Gastroesophageal sphincter (tissue), 4 donors: ENCODE measurements around the gene PPP1R10. TPM values are rescaled to one million over a fixed set of nuclear protein-coding genes. Genes with fewer than 3 reads are reported as not detected.

Experiments used
- ATAC-seq: fragments of 150-250 bp; one replicate; pipeline ENCODE4 v1.9.1; 2016; ENCODE audit warnings: mild to moderate bottlenecking, moderate library complexity
- H3K27ac ChIP-seq, 4 donors: fragments of 200-600 bp; sonication (generic) in 3 of 4; 1 replicate in 3 of 4; 2 replicates in 1 of 4; pipeline ENCODE4 v1.5.1; 2016 to 2019
- H3K27me3 ChIP-seq: fragments of 200-600 bp; sonication (generic); one replicate; pipeline ENCODE4 v1.5.1; 2019
- H3K36me3 ChIP-seq, 2 donors: fragments of 200-600 bp; sonication (generic); one replicate each; pipeline ENCODE4 v1.5.1; 2019; ENCODE audit warnings: control low read depth in 1 of 2
- H3K4me1 ChIP-seq, 3 donors: fragments of 200-600 bp; sonication (generic); 1 replicate in 2 of 3; 2 replicates in 1 of 3; pipeline ENCODE4 v1.5.1; 2016 to 2019; ENCODE audit warnings: control low read depth in 2 of 3
- H3K4me3 ChIP-seq, 2 donors: fragments of 200-600 bp; sonication (generic); one replicate each; pipeline ENCODE4 v1.5.1; 2019; ENCODE audit warnings: mild to moderate bottlenecking in 1 of 2, moderate library complexity in 1 of 2
- H3K9me3 ChIP-seq, 3 donors: fragments of 200-600 bp; sonication (generic); one replicate each; pipeline ENCODE4 v1.5.1; 2017 to 2019; ENCODE audit warnings: control low read depth in 2 of 3
- EP300 ChIP-seq: sonication (generic); formaldehyde crosslinking; IDR thresholded peaks from one replicate; pipeline ENCODE4 v1.6.1; 2017; ENCODE audit warnings: antibody characterized with exemption, mild to moderate bottlenecking
- POLR2A ChIP-seq, 2 donors: fragments of 450-650 bp; IDR thresholded peaks; one replicate each; pipeline ENCODE4 v1.6.1; 2017; ENCODE audit warnings: antibody characterized with exemption in 2 of 2, mild to moderate bottlenecking in 2 of 2, moderate library complexity in 1 of 2
- POLR2AphosphoS5 ChIP-seq: sonication (generic); formaldehyde crosslinking; IDR thresholded peaks from one replicate; pipeline ENCODE4 v1.6.1; 2017; ENCODE audit warnings: antibody characterized with exemption
- WGBS, 2 donors: methylation state at CpG; one replicate each; pipeline ENCODE4 v1.1.5; 2018; ENCODE audit warnings: low coverage in 1 of 2; 5-methylcytosine and 5-hydroxymethylcytosine counted together
- total RNA-seq, 4 donors: library from RNA; depleted of rRNA; stranded (reverse); fragments of >200 nt; gene quantifications; one replicate each; pipeline ENCODE4 v1.1.0, GENCODE V29; 2016
- TF ChIP-seq, protein P1 (sequence below), 4 experiments: fragments of 200-600 bp in 2 of 4; fragments of 450-650 bp in 2 of 4; sonication (generic) in 1 of 4; IDR thresholded peaks; one replicate each; pipeline ENCODE4 v1.5.1; 2017 to 2019; ENCODE audit warnings: antibody characterized with exemption in 4 of 4, mild to moderate bottlenecking in 2 of 4, moderate library complexity in 2 of 4

PPP1R10 gene
- total RNA-seq, 4 donors from 2014 or later: 26.7 to 50.4 (median 37.9) TPM

DNA sequence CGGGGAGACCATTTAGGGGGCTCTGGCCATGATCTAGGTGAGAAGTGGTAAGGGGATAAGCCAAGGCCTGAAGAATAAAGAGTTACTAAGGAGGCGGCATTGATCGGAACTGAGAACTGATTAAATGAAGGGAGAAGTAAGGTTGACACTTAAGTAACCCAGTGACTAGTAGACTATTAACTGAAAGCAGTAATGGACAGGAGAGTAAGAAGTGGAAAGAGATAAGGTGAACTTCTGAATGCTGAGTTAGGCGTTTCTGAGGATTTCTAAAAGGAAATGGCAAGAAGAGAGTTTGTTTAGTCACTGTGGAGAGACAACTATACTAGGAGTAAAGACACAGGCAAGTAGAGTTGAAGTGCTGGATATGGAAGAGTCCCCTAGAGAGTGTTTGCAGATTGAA, 43.9 kb downstream of the PPP1R10 start:
- TF ChIP-seq, protein P1, sequence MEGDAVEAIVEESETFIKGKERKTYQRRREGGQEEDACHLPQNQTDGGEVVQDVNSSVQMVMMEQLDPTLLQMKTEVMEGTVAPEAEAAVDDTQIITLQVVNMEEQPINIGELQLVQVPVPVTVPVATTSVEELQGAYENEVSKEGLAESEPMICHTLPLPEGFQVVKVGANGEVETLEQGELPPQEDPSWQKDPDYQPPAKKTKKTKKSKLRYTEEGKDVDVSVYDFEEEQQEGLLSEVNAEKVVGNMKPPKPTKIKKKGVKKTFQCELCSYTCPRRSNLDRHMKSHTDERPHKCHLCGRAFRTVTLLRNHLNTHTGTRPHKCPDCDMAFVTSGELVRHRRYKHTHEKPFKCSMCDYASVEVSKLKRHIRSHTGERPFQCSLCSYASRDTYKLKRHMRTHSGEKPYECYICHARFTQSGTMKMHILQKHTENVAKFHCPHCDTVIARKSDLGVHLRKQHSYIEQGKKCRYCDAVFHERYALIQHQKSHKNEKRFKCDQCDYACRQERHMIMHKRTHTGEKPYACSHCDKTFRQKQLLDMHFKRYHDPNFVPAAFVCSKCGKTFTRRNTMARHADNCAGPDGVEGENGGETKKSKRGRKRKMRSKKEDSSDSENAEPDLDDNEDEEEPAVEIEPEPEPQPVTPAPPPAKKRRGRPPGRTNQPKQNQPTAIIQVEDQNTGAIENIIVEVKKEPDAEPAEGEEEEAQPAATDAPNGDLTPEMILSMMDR (IDR thresholded peaks at IDR 0.05): no peak
- TF ChIP-seq POLR2AphosphoS5: no peak
- no peak for TF ChIP-seq POLR2A (IDR thresholded peaks at IDR 0.05)
- no peak for TF ChIP-seq EP300
- H3K27ac ChIP-seq: no peak overlapping the region
- WGBS, 2 donors: 57 to 60% methylated on average over 3 to 4 of the region's 4 CpGs

DNA sequence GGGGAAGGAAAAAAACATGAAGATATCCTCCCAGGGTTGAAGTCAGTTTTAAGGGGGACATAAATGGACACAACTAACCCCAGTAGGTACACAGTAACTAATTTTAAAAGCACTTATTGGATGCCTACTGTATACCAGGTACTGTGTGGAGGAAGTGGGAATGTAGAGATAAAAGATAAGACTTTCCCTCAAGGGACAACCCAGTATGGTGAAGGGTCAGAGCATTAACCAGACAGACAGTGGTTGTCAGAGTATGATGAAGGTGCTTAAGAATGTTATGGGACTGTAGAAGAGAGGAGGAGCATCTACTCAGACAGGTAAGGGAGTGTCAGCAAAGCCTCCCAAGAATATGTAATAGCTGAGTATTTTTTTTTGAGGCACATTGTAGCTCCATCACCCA, 44.9 kb downstream of the PPP1R10 start:
- TF ChIP-seq POLR2A (IDR thresholded peaks at IDR 0.05) (no peak), POLR2AphosphoS5 (no peak), EP300 (no peak)
- TF ChIP-seq, protein P1 (IDR thresholded peaks at IDR 0.05): no peak
- H3K27me3 ChIP-seq: no peaks in the 10 kb centered on the region
- peak overlapping the region; percentile 58 to 92 (median 86) for H3K27ac ChIP-seq
- H3K9me3 ChIP-seq: no peaks in the 10 kb centered on the region
- H3K4me1 ChIP-seq: peaks cover 5 to 58% (median 17%) of the 10 kb centered on the region in 3 donors
- H3K4me3 ChIP-seq: peak overlapping the region; percentile 52 to 69
- ATAC-seq: no peak
- peaks cover 0 to 19% of the 10 kb centered on the region in 2 donors for H3K36me3 ChIP-seq

More for the DNA sequence above, 43.9 kb downstream of the PPP1R10 start:
- H3K9me3 ChIP-seq: no peaks in the 10 kb centered on the region
- no peaks in the 10 kb centered on the region for H3K27me3 ChIP-seq
- peaks cover 0 to 29% of the 10 kb centered on the region in 2 donors for H3K36me3 ChIP-seq
- ATAC-seq: no peak
- H3K4me1 ChIP-seq: peaks cover 5 to 58% (median 17%) of the 10 kb centered on the region in 3 donors
- H3K4me3 ChIP-seq: no peak overlapping the region

DNA sequence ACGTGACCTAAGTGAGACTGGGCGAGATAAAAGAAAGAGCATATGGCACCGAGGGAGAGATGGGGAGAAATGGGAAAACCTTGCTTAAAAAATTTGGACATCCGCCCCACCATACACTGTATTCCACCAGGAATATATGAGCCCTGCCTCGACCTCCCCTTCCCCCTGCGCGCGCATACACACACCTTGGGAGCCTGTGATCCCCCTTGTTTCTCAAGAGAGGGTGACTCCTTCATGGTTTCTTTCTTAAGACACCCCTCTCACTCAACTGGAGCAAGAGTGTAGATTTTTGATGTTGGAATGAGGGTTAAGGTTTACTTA, 45.3 kb downstream of the PPP1R10 start:
- H3K27ac ChIP-seq: peak overlapping the region; percentile 58 to 92 (median 86)
- WGBS, 2 donors: 0% methylated on average over 7 to 8 of the region's 8 CpGs
- H3K9me3 ChIP-seq: no peaks in the 10 kb centered on the region
- TF ChIP-seq, protein P1 (IDR thresholded peaks at IDR 0.05): no peak
- TF ChIP-seq EP300 (no peak), POLR2A (IDR thresholded peaks at IDR 0.05) (no peak)
- peaks cover 0 to 15% of the 10 kb centered on the region in 2 donors for H3K36me3 ChIP-seq
- no peaks in the 10 kb centered on the region for H3K27me3 ChIP-seq
- peaks cover 5 to 58% (median 17%) of the 10 kb centered on the region in 3 donors for H3K4me1 ChIP-seq
- H3K4me3 ChIP-seq: peak overlapping the region; percentile 52 to 69
- ATAC-seq: no peak

DNA sequence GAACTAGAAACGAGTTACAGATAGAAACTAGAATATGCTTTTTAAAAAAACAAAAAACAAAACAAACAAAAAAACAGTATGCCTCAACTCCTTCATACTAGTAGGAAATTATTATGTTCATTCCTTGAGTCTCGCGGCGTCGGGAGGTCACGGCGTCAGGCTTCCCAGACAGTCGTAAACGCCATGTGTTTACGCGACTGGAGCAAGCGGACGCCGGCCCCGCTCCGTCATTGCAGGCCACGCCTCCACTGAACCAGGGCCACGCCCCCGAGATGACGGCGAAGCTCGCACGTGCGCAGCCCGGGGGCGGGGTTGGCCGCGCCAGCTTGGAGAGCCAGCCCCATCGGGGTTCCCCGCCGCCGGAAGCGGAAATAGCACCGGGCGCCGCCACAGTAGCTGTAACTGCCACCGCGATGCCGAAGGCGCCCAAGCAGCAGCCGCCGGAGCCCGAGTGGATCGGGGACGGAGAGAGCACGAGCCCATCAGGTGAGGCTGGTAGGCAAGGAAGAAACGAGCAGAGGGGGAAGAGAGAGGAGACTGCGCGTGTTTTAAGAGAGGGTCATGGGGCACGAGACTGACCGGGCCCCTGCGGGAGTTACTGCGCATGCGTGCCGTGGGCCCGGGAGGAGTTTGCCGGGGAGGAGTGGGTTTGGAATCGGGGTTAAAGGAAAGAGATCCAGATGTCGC, 45.8 kb downstream of the PPP1R10 start, which contains the start of gene ABCF1:
Gene ABCF1 (plus strand): TSS at position 368 of the 687 bp plus-strand sequence. CDS start 46 bp downstream, at position 414.
- peak; percentile 99 for ATAC-seq

DNA sequence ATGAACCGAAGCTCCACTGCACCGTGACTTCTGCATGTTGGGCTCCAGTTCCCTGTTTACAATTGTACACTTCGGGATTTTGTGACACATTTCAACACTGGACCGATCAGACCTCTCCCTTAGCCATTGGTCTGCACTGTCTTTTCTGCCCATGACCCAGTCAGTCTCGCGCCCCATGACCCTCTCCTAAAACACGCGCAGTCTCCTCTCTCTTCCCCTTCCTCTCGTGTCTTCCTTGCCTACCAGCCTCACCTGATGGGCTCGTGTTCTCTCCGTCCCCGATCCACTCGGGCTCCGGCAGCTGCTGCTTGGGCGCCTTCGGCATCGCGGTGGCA, 46.3 kb downstream of the PPP1R10 start:
- Histone ChIP-seq H3K4me1 (peaks cover 5 to 55% (median 17%) of the 10 kb centered on the region in 3 donors), H3K9me3 (no peaks in the 10 kb centered on the region), H3K27ac (peak overlapping the region; percentile 81 to 92 (median 86)), H3K36me3 (peaks cover 0 to 8% of the 10 kb centered on the region in 2 donors), H3K27me3 (no peaks in the 10 kb centered on the region), H3K4me3 (peak overlapping the region; percentile 52 to 69)
- TF ChIP-seq EP300 (no peak), POLR2A (IDR thresholded peaks at IDR 0.05) (no peak), POLR2AphosphoS5 (no peak)
- TF ChIP-seq, protein P1 (IDR thresholded peaks at IDR 0.05): no peak
- ATAC-seq: peak; percentile 28
- 1 to 3% methylated on average over 4 to 15 of the region's 18 CpGs for WGBS, 2 donors

More for the DNA sequence above, 45.8 kb downstream of the PPP1R10 start, which contains the start of gene ABCF1:
- Histone ChIP-seq H3K27me3 (no peaks in the 10 kb centered on the region), H3K27ac (peak within 1 kb of the TSS; percentile 81 to 92 (median 86)), H3K36me3 (peaks cover 0 to 10% of the 10 kb centered on the region in 2 donors), H3K9me3 (no peaks in the 10 kb centered on the region), H3K4me3 (peak within 1 kb of the TSS; percentile 52 to 69), H3K4me1 (peaks cover 5 to 58% (median 17%) of the 10 kb centered on the region in 3 donors)
- 0% methylated on average over 12 to 45 of the region's 59 CpGs for WGBS, 2 donors
- peak; percentile 56 to 58 for TF ChIP-seq POLR2A (IDR thresholded peaks at IDR 0.05)
- TF ChIP-seq EP300: no peak
- peak; percentile 82 for TF ChIP-seq POLR2AphosphoS5
